ENCODE data around the gene LRIT2.

DNA sequence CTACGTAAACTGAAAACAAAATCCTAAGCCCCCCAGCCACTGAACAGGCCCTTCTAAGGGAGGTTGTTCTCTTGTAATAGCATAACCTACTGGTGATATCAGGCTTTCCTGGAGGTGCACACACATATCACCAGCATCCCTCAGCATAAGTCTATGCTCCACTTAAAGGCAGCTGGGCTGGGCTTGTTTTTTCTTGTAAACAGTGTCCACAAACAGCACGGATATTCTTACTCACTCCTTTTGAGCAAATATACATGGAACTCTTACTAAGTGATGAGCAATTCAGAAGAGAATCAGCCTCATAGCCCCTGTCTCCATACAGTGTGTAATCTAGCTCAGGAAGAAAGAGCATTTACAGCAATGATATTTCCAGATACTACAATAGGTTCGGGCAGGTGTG is 13.6 kb upstream of the LRIT2 start:
- TF ChIP-seq, protein P1, sequence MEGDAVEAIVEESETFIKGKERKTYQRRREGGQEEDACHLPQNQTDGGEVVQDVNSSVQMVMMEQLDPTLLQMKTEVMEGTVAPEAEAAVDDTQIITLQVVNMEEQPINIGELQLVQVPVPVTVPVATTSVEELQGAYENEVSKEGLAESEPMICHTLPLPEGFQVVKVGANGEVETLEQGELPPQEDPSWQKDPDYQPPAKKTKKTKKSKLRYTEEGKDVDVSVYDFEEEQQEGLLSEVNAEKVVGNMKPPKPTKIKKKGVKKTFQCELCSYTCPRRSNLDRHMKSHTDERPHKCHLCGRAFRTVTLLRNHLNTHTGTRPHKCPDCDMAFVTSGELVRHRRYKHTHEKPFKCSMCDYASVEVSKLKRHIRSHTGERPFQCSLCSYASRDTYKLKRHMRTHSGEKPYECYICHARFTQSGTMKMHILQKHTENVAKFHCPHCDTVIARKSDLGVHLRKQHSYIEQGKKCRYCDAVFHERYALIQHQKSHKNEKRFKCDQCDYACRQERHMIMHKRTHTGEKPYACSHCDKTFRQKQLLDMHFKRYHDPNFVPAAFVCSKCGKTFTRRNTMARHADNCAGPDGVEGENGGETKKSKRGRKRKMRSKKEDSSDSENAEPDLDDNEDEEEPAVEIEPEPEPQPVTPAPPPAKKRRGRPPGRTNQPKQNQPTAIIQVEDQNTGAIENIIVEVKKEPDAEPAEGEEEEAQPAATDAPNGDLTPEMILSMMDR (conservative IDR thresholded peaks at IDR 0.05), result no peak
- no peak for TF ChIP-seq EZH2 (IDR thresholded peaks at IDR 0.05; ENCODE audit: low read depth)

Data from PC-9 (cell line).